AG04450 (cell line): Measurements from ENCODE around the gene SENP1. TPM values are rescaled to one million over a fixed set of nuclear protein-coding genes. Genes with fewer than 3 reads are reported as not detected.

ENCODE experiments used
- CTCF ChIA-PET: fragments of 300-600, 350-600 bp; formaldehyde crosslinking; extraction: SDS; loops from one replicate; lab custom pipeline; 2022; ENCODE audit warnings: antibody characterized with exemption, inconsistent platforms; lab: Charles Lee
- POLR2A ChIA-PET: fragments of 350-600 bp; formaldehyde crosslinking; extraction: SDS; loops from one replicate; lab custom pipeline; 2021; ENCODE audit warnings: antibody characterized with exemption, inconsistent platforms; lab: Yijun Ruan, JAX
- DNase-seq: peaks from one replicate; pipeline ENCODE4 v3.0.0-alpha.2; 2011; ENCODE audit warnings: low read depth, low spot score
- H3K27ac ChIP-seq: one replicate; pipeline ENCODE4 v1.5.1; 2012; ENCODE audit warnings: low read depth, low read length, control low read depth
- H3K27me3 ChIP-seq: one replicate; pipeline ENCODE4 v1.6.0; 2012; ENCODE audit warnings: low read length; ENCODE audit not compliant: control insufficient read depth, insufficient read depth
- H3K4me3 ChIP-seq: 2 replicates; pipeline ENCODE4 v1.5.1; 2011; ENCODE audit warnings: mild to moderate bottlenecking, low read depth, low read length, control low read depth
- H3K9me3 ChIP-seq: 2 replicates; pipeline ENCODE4 v1.5.1; 2012; ENCODE audit warnings: low read length; ENCODE audit not compliant: control insufficient read depth, insufficient read depth
- CTCF ChIP-seq: IDR thresholded peaks from 2 replicates; pipeline ENCODE4 v1.5.1; 2011; ENCODE audit warnings: low read depth, low read length, control low read depth, inconsistent platforms
- polyA plus RNA-seq: library from polyadenylated mRNA; depleted of rRNA; stranded (reverse); fragments of >200 nt; gene quantifications from 2 replicates; pipeline ENCODE4 v1.2.3, GENCODE V29; 2011

SENP1 gene
- polyA plus RNA-seq, 1 experiment, result 26.4 TPM

DNA sequence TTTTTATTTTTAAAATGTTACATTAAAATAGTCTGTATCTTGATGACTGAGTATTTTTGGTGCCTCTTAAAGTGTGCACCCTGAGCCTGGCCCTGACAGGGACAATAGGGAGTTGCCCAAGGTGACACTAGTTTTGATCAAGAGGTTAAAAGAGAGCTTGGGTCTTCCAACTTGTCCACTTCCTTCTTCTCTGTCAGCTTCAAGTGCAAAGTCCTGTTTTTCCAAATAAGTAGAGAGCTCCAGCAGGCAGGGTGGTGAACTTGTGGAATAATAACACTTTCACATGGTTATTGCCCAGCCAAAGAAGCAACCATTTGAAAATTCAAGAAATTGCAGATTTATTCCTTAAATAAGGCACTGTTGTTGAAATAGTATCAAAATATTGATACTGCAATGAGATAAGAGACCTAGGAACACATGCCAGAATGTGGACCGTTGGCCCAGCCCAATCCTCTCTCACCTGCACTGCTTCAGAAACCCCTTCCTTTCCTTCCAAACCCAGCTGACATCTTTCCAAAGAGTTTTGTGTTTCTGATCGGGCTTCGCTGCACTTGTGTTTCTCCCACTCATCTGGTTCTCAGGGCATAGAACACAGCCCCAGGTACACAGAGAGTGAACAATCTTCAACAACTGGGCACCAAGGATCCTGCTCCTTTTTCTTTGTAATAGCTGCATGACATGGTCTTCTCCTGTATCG lies 87.8 kb downstream of the SENP1 start:
- no peak for TF ChIP-seq CTCF
- Histone ChIP-seq H3K9me3 (no peaks in the 10 kb centered on the region), H3K27ac (no peak overlapping the region), H3K27me3 (peaks cover 46% of the 10 kb centered on the region), H3K4me3 (no peak overlapping the region)
- DNase-seq, result no peak
- CTCF ChIA-PET, result no interaction called here
- POLR2A ChIA-PET, result no interaction called here

DNA sequence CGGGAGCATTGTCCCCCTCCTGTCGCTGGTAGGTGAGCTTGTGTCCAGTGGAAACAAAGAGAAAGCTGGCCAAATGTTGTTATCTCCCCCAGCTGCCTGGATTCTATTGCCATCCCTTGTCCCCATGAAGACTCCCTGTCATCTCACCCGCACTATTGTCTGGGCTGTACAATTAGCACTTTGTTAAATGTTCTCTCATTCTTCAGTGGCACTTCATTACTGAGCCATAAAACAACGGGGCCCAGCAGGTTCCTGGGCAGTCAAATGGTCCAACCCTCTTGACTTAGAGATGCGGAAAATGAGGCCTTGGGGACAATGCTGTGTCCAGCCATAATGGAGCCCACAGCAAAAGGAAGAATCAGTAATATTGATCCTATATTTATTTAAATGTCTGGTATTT lies 88.4 kb downstream of the SENP1 start:
- POLR2A ChIA-PET, result no interaction called here
- H3K27ac ChIP-seq, result no peak overlapping the region
- TF ChIP-seq CTCF, result no peak
- H3K9me3 ChIP-seq, result no peaks in the 10 kb centered on the region
- CTCF ChIA-PET, result no interaction called here
- H3K4me3 ChIP-seq, result no peak overlapping the region
- H3K27me3 ChIP-seq, result peaks cover 41% of the 10 kb centered on the region
- no peak for DNase-seq

GRCh38 chr12:48016373-48017020 lies 89.4 kb downstream of the SENP1 start:
- no peak for TF ChIP-seq CTCF
- H3K4me3 ChIP-seq, result no peak overlapping the region
- no peak overlapping the region for H3K27ac ChIP-seq
- no peaks in the 10 kb centered on the region for H3K9me3 ChIP-seq
- peaks cover 39% of the 10 kb centered on the region for H3K27me3 ChIP-seq
- ChIA-PET POLR2A (no interaction called here), CTCF (interaction anchor here (0.7 kb wide), 1 partner anchor 53 kb away, joined by 3 read pairs; the partner anchor contains the start of gene TMEM106C)
- no peak for DNase-seq

DNA sequence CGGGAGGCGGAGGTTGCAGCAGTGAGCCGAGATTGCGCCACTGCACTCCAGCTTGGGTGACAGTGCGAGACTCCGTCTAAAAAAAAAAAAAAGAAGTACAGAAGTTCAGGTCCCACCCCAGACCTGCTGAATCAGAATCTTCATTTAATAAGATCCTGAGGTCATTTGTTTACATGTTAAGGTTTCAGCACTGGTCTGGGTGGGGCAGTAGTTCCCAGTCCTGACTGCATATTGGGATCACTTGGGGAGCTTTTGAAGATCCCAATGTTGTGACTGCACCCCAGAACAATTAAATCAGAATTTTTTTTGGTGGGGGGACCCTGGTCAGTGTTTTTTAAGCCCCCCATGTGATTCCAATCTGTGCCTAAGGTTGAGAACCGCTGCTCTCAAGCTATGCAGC lies 89.9 kb downstream of the SENP1 start:
- TF ChIP-seq CTCF, result no peak
- H3K4me3 ChIP-seq, result no peak overlapping the region
- ChIA-PET CTCF (interaction anchor here (0.7 kb wide), 1 partner anchor 52 kb away, joined by 3 read pairs; the partner anchor contains the start of gene TMEM106C), POLR2A (no interaction called here)
- H3K27me3 ChIP-seq, result peaks cover 40% of the 10 kb centered on the region
- H3K27ac ChIP-seq, result no peak overlapping the region
- DNase-seq, result no peak
- no peaks in the 10 kb centered on the region for H3K9me3 ChIP-seq

GRCh38 chr12:48015129-48015528 lies 90.8 kb downstream of the SENP1 start:
- POLR2A ChIA-PET, result no interaction called here
- H3K9me3 ChIP-seq, result no peaks in the 10 kb centered on the region
- peaks cover 47% of the 10 kb centered on the region for H3K27me3 ChIP-seq
- no peak overlapping the region for H3K27ac ChIP-seq
- CTCF ChIA-PET, result interaction anchor here (0.5 to 0.6 kb wide), 2 partner anchors 19 to 155 kb away, joined by 3 to 10 read pairs; no protein-coding TSS in a partner anchor
- H3K4me3 ChIP-seq, result no peak overlapping the region
- no peak for TF ChIP-seq CTCF
- no peak for DNase-seq
